Mucosa of descending colon (tissue), 3 donors: Measurements from ENCODE around the gene TREH. TPM values are rescaled to one million over a fixed set of nuclear protein-coding genes. Genes with fewer than 3 reads are reported as not detected.
"Not testable (repeated sequence)": the region's sequence is repeated elsewhere in the genome, so short reads cannot be mapped to it uniquely, and the experiment has no call there.

ENCODE experiments used
- ATAC-seq: fragments of 200-7000 bp; cut with Tn5 transposase; one replicate; pipeline ENCODE4 v1.9.1; 2020; ENCODE audit warnings: mild to moderate bottlenecking, moderate library complexity
- DNase-seq, 3 donors: peaks; one replicate each; pipeline ENCODE4 v3.0.0-alpha.2; 2020
- H3K36me3 ChIP-seq: fragments of 200-600 bp; one replicate; pipeline ENCODE4 v1.8.0; 2021; ENCODE audit warnings: low read depth, mild to moderate bottlenecking
- H3K4me1 ChIP-seq: fragments of 200-600 bp; one replicate; pipeline ENCODE4 v1.8.0; 2021; ENCODE audit warnings: low read depth, mild to moderate bottlenecking
- H3K4me3 ChIP-seq: fragments of 200-600 bp; one replicate; pipeline ENCODE4 v1.8.0; 2021; ENCODE audit warnings: mild to moderate bottlenecking
- H3K9me3 ChIP-seq: fragments of 200-600 bp; one replicate; pipeline ENCODE4 v1.8.0; 2021; ENCODE audit warnings: mild to moderate bottlenecking
- CTCF ChIP-seq: fragments of 200-600 bp; IDR thresholded peaks from one replicate; pipeline ENCODE4 v1.8.0; 2022; ENCODE audit warnings: antibody characterized with exemption, mild to moderate bottlenecking
- intact Hi-C, 2 donors: fragments of 100-400 bp; cut with DNase I in 1 of 2; cut with micrococcal nuclease in 1 of 2; formaldehyde crosslinking; loops; one replicate each; pipeline versions ENCODE4 v1.11.0 to v1.11.1; 2022; cut with DNase I, micrococcal nuclease
- long read RNA-seq, 2 donors: library from polyadenylated mRNA; unstranded; transcript quantifications; one replicate each; pipeline ENCODE4 v2.0.0, GENCODE V29; 2019 to 2021
- total RNA-seq, 3 donors: library from RNA; stranded (reverse); fragmentation: NEBNext Ultra II Directional in 2 of 3; extraction: Animal tissue kit (Norgen Biotek cat#: 25700) in 2 of 3; gene quantifications; one replicate each; pipeline versions ENCODE4 v1.2.1 to v1.2.4, GENCODE V29; 2021 to 2023
- donor health status: DM: no; HTN: no; CAD: no; lungs with moderate emphysema.
- donor health status: DM: no; HTN: no; CAD: no.
- donor health status: DM: no; HTN: yes; CAD: no.

The TREH gene
- total RNA-seq, result 1 to 10 TPM; 1.1 to 3.9 (median 2.2) TPM
- long read RNA-seq, donor 1, partial matches to known transcripts, result 0 of 7 reads
- long read RNA-seq, donor 1, other reads (novel, unspliced or antisense), result 5 of 7 reads
- long read RNA-seq, donor 2, partial matches to known transcripts, result 0 of 5 reads
- long read RNA-seq, donor 2, other reads (novel, unspliced or antisense), result 2 of 5 reads

- intact Hi-C loops, result no loop called here
- no peaks in the 10 kb centered on the region for H3K9me3 ChIP-seq
- H3K4me3 ChIP-seq, result no peak within 1 kb of the TSS
- TF ChIP-seq CTCF, result no peak
- peaks cover 7% of the 10 kb centered on the region for H3K4me1 ChIP-seq
- peak; percentile 99 for ATAC-seq
- H3K36me3 ChIP-seq, result no peaks in the 10 kb centered on the region
- DNase-seq, result peak; percentile 88
Observed at GRCh38 chr11:118679483-118679882, at the start of gene TREH. TSS of gene TREH (minus strand) at chr11:118679650. CDS start at chr11:118679627, 23 bp downstream.

GRCh38 chr11:118728112-118728511 lies 48.7 kb upstream of the TREH start:
- intact Hi-C loops, DNase-seq, H3K4me3 ChIP-seq, H3K4me1 ChIP-seq, H3K36me3 ChIP-seq, H3K9me3 ChIP-seq, ATAC-seq: not testable (repeated sequence)

- intact Hi-C loops, ATAC-seq, H3K9me3 ChIP-seq, H3K36me3 ChIP-seq, H3K4me3 ChIP-seq, H3K4me1 ChIP-seq, DNase-seq: not testable (repeated sequence)
Observed at GRCh38 chr11:118727721-118728066, 48.2 kb upstream of the TREH start.

GRCh38 chr11:118727001-118727720 lies 47.7 kb upstream of the TREH start:
- peak in 1 of 3 donors; percentile 12 for DNase-seq
- intact Hi-C loops, ATAC-seq, H3K9me3 ChIP-seq, H3K36me3 ChIP-seq, H3K4me1 ChIP-seq, H3K4me3 ChIP-seq: not testable (repeated sequence)

- H3K4me3 ChIP-seq, H3K9me3 ChIP-seq, DNase-seq, intact Hi-C loops, H3K36me3 ChIP-seq, ATAC-seq, H3K4me1 ChIP-seq: not testable (repeated sequence)
Observed at GRCh38 chr11:118721478-118722015, 42.1 kb upstream of the TREH start.

GRCh38 chr11:118720740-118721139 lies 41.3 kb upstream of the TREH start:
- H3K4me3 ChIP-seq, H3K4me1 ChIP-seq, intact Hi-C loops, H3K9me3 ChIP-seq, H3K36me3 ChIP-seq, DNase-seq, ATAC-seq: not testable (repeated sequence)

- H3K9me3 ChIP-seq, H3K4me3 ChIP-seq, ATAC-seq, intact Hi-C loops, H3K4me1 ChIP-seq, H3K36me3 ChIP-seq, DNase-seq: not testable (repeated sequence)
Observed at GRCh38 chr11:118720078-118720477, 40.6 kb upstream of the TREH start.

- H3K4me1 ChIP-seq, intact Hi-C loops, H3K4me3 ChIP-seq, H3K36me3 ChIP-seq, H3K9me3 ChIP-seq, DNase-seq, ATAC-seq: not testable (repeated sequence)
Observed at GRCh38 chr11:118718562-118718961, 39.1 kb upstream of the TREH start.

GRCh38 chr11:118717733-118718132 lies 38.3 kb upstream of the TREH start:
- ATAC-seq, intact Hi-C loops: not testable (repeated sequence)

GRCh38 chr11:118717221-118717620 lies 37.8 kb upstream of the TREH start:
- DNase-seq, H3K4me3 ChIP-seq, H3K4me1 ChIP-seq, ATAC-seq, intact Hi-C loops, H3K9me3 ChIP-seq, H3K36me3 ChIP-seq: not testable (repeated sequence)

More at GRCh38 chr11:118717733-118718132, 38.3 kb upstream of the TREH start:
- H3K4me1 ChIP-seq, H3K9me3 ChIP-seq, DNase-seq, H3K4me3 ChIP-seq, H3K36me3 ChIP-seq: not testable (repeated sequence)
